Chondrocyte (in vitro differentiated cells): ENCODE measurements around the gene MYLK. TPM values are rescaled to one million over a fixed set of nuclear protein-coding genes. Genes with fewer than 3 reads are reported as not detected.

ENCODE experiments used
- DNase-seq: peaks from one replicate; pipeline ENCODE4 v3.0.0; 2021; ENCODE audit warnings: mixed read lengths, low spot score
- H3K27ac Mint-ChIP-seq: one replicate; pipeline ENCODE4 v1.8.0; 2021; ENCODE audit warnings: mild to moderate bottlenecking, moderate library complexity, mixed read lengths; ENCODE audit not compliant: unreplicated experiment
- H3K27me3 Mint-ChIP-seq: 2 replicates; pipeline ENCODE4 v1.8.0; 2021; ENCODE audit warnings: low read depth, mixed read lengths
- H3K36me3 Mint-ChIP-seq: 2 replicates; pipeline ENCODE4 v1.8.0; 2021; ENCODE audit warnings: low read depth, mixed read lengths
- H3K4me1 Mint-ChIP-seq: 2 replicates; pipeline ENCODE4 v1.8.0; 2021; ENCODE audit warnings: low read depth, mild to moderate bottlenecking, mixed read lengths
- H3K4me3 Mint-ChIP-seq: one replicate; pipeline ENCODE4 v1.8.0; 2021; ENCODE audit warnings: mild to moderate bottlenecking, moderate library complexity, mixed read lengths; ENCODE audit not compliant: unreplicated experiment
- H3K9me3 Mint-ChIP-seq: 2 replicates; pipeline ENCODE4 v1.8.0; 2021; ENCODE audit warnings: low read depth, mixed read lengths
- CTCF ChIP-seq: fragments of 200-600 bp; sonication (generic); IDR thresholded peaks from 2 replicates; pipeline ENCODE4 v1.5.0; 2021; ENCODE audit warnings: antibody characterized with exemption, mild to moderate bottlenecking, moderate library complexity
- total RNA-seq: library from RNA; stranded (reverse); gene quantifications from 3 replicates; pipeline ENCODE4 v1.2.1, GENCODE V29; 2021

MYLK gene
- total RNA-seq, 1 donor from 2014 or later, result 405 TPM

- TF ChIP-seq CTCF, result no peak
- no peak for DNase-seq
- Mint-ChIP-seq H3K27me3 (no peaks in the 10 kb centered on the region), H3K4me1 (no peaks in the 10 kb centered on the region), H3K4me3 (no peak overlapping the region), H3K9me3 (peaks cover 40% of the 10 kb centered on the region), H3K27ac (no peak overlapping the region), H3K36me3 (peaks cover 45% of the 10 kb centered on the region)
Measured at GRCh38 chr3:123920383-123920782, 36.3 kb upstream of the MYLK start.

- TF ChIP-seq CTCF, result no peak
- peaks cover 44% of the 10 kb centered on the region for H3K36me3 Mint-ChIP-seq
- no peak for DNase-seq
- no peaks in the 10 kb centered on the region for H3K4me1 Mint-ChIP-seq
- H3K9me3 Mint-ChIP-seq, result peaks cover 39% of the 10 kb centered on the region
- H3K27ac Mint-ChIP-seq, result no peak overlapping the region
- no peaks in the 10 kb centered on the region for H3K27me3 Mint-ChIP-seq
- no peak overlapping the region for H3K4me3 Mint-ChIP-seq
Measured at GRCh38 chr3:123919353-123919752, 35.2 kb upstream of the MYLK start.

GRCh38 chr3:123914829-123915228 lies 30.7 kb upstream of the MYLK start:
- H3K36me3 Mint-ChIP-seq, result peaks cover 9% of the 10 kb centered on the region
- TF ChIP-seq CTCF, result no peak
- H3K27me3 Mint-ChIP-seq, result no peaks in the 10 kb centered on the region
- no peaks in the 10 kb centered on the region for H3K9me3 Mint-ChIP-seq
- H3K27ac Mint-ChIP-seq, result no peak overlapping the region
- H3K4me1 Mint-ChIP-seq, result no peaks in the 10 kb centered on the region
- no peak for DNase-seq
- H3K4me3 Mint-ChIP-seq, result no peak overlapping the region

GRCh38 chr3:123909785-123910184 lies 25.7 kb upstream of the MYLK start:
- no peaks in the 10 kb centered on the region for H3K27me3 Mint-ChIP-seq
- no peaks in the 10 kb centered on the region for H3K4me1 Mint-ChIP-seq

GRCh38 chr3:123907720-123908119 lies 23.6 kb upstream of the MYLK start:
- H3K4me1 Mint-ChIP-seq, result no peaks in the 10 kb centered on the region
- peak; percentile 37 for TF ChIP-seq CTCF
- no peak overlapping the region for H3K27ac Mint-ChIP-seq
- peaks cover 2% of the 10 kb centered on the region for H3K9me3 Mint-ChIP-seq
- no peaks in the 10 kb centered on the region for H3K27me3 Mint-ChIP-seq
- no peak for DNase-seq
- no peak overlapping the region for H3K4me3 Mint-ChIP-seq
- peaks cover 2% of the 10 kb centered on the region for H3K36me3 Mint-ChIP-seq

More at GRCh38 chr3:123909785-123910184, 25.7 kb upstream of the MYLK start:
- H3K27ac Mint-ChIP-seq, result no peak overlapping the region
- peaks cover 2% of the 10 kb centered on the region for H3K9me3 Mint-ChIP-seq
- TF ChIP-seq CTCF, result no peak
- peaks cover 2% of the 10 kb centered on the region for H3K36me3 Mint-ChIP-seq
- no peak overlapping the region for H3K4me3 Mint-ChIP-seq
- no peak for DNase-seq
